MM.1S (cell line): ENCODE data around the gene KCTD5.
"Not testable (repeated sequence)": the region's sequence is repeated elsewhere in the genome, so short reads cannot be mapped to it uniquely, and the experiment has no call there.

Experiments
- DNase-seq: peaks from one replicate; pipeline ENCODE4 v3.0.0-alpha.2; 2015
- H2AFZ ChIP-seq: fragments of 300-600 bp; sonication (generic); 2 replicates; pipeline ENCODE4 v1.6.0; 2016; ENCODE audit warnings: antibody characterized with exemption, low read length
- H3F3A ChIP-seq: fragments of 300-600 bp; sonication (generic); 2 replicates; pipeline ENCODE4 v1.6.1; 2016; ENCODE audit warnings: mild to moderate bottlenecking, antibody characterized with exemption, low read length, moderate library complexity, mixed read lengths; ENCODE audit not compliant: insufficient read depth
- H3K27ac ChIP-seq: fragments of 300-600 bp; sonication (generic); 2 replicates; pipeline ENCODE4 v1.5.1; 2016; ENCODE audit warnings: mild to moderate bottlenecking, low read length
- H3K27me3 ChIP-seq: fragments of 300-600 bp; sonication (generic); replicated peaks from 2 replicates; pipeline ENCODE4 v1.6.0; 2016; ENCODE audit warnings: low read length; ENCODE audit not compliant: insufficient read depth
- H3K36me3 ChIP-seq: fragments of 300-600 bp; sonication (generic); replicated peaks from 2 replicates; pipeline ENCODE4 v1.6.1; 2016; ENCODE audit warnings: mild to moderate bottlenecking, low read length, mixed read lengths; ENCODE audit not compliant: insufficient read depth
- H3K4me1 ChIP-seq: fragments of 300-600 bp; sonication (generic); 2 replicates; pipeline ENCODE4 v1.6.1; 2016; ENCODE audit warnings: low read length, mixed read lengths
- H3K4me2 ChIP-seq: fragments of 300-600 bp; sonication (generic); 2 replicates; pipeline ENCODE4 v1.6.0; 2016; ENCODE audit warnings: low read depth, low read length
- H3K4me3 ChIP-seq: fragments of 300-600 bp; sonication (generic); 2 replicates; pipeline ENCODE4 v1.5.1; 2016; ENCODE audit warnings: low read length, mixed read lengths
- H3K79me2 ChIP-seq: fragments of 300-600 bp; sonication (generic); 2 replicates; pipeline ENCODE4 v1.6.1; 2016; ENCODE audit warnings: mixed run types, low read length, mixed read lengths
- H3K9ac ChIP-seq: fragments of 300-600 bp; sonication (generic); 2 replicates; pipeline ENCODE4 v1.6.1; 2016; ENCODE audit warnings: low read length, mixed read lengths
- H3K9me2 ChIP-seq: fragments of 300-600 bp; sonication (generic); replicated peaks from 2 replicates; pipeline ENCODE4 v1.6.1; 2016; ENCODE audit warnings: mild to moderate bottlenecking, low read length, mixed read lengths; ENCODE audit not compliant: insufficient read depth
- H3K9me3 ChIP-seq: fragments of 300-600 bp; sonication (generic); replicated peaks from 2 replicates; pipeline ENCODE4 v1.6.1; 2016; ENCODE audit warnings: mild to moderate bottlenecking, low read length, mixed read lengths; ENCODE audit not compliant: insufficient read depth
- H4K20me1 ChIP-seq: fragments of 300-600 bp; sonication (generic); 2 replicates; pipeline ENCODE4 v1.6.1; 2016; ENCODE audit warnings: mild to moderate bottlenecking, low read length, moderate library complexity, mixed read lengths; ENCODE audit not compliant: insufficient read depth
- EZH2 ChIP-seq: fragments of 300-600 bp; sonication (generic); optimal IDR thresholded peaks from 2 replicates; pipeline ENCODE3; 2017; ENCODE audit warnings: low read depth, mild to moderate bottlenecking, antibody characterized with exemption, low read length, mixed read lengths
- EZH2phosphoT487 ChIP-seq: fragments of 300-600 bp; sonication (generic); IDR thresholded peaks from 2 replicates; pipeline ENCODE4 v1.6.1; 2018; ENCODE audit warnings: antibody characterized with exemption, low read length
- TF ChIP-seq, protein P1 (sequence below): fragments of 300-600 bp; sonication (generic); IDR thresholded peaks from 2 replicates; pipeline ENCODE4 v1.5.1; 2016; ENCODE audit warnings: antibody characterized with exemption, low read length, mixed read lengths

Gene KCTD5

GRCh38 chr16:2653915-2654314 lies 28.4 kb upstream of the KCTD5 start:
- H2AFZ ChIP-seq, H3K4me3 ChIP-seq, H3F3A ChIP-seq, DNase-seq, H3K27ac ChIP-seq, H3K27me3 ChIP-seq, H3K9me3 ChIP-seq, H3K4me2 ChIP-seq, H3K9ac ChIP-seq, H4K20me1 ChIP-seq, H3K4me1 ChIP-seq, H3K36me3 ChIP-seq, H3K79me2 ChIP-seq, H3K9me2 ChIP-seq: not testable (repeated sequence)

DNA sequence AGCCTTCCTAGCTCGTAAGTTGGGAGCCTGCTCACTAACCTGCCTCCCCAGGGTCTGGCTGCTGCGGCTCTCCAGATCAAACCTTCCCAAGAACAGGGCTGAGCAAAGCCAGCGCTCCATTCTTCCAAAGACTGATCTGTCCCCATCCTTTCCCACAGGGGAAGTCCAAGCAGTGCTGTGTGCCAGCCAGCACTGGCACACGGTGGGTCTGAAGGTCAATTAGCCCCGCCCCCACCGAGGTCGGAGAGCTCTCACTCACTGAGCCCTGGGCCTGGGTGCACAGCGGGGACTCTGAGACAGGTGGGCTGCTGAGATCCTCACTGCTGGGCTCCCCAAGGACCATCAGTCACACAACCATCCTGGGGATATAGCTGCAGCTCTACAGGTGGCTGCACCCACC lies 27.4 kb upstream of the KCTD5 start:
- not testable (repeated sequence) for H3K79me2 ChIP-seq, H4K20me1 ChIP-seq, H2AFZ ChIP-seq, H3K36me3 ChIP-seq, H3K4me1 ChIP-seq, H3K9me3 ChIP-seq, H3K9ac ChIP-seq, H3K27ac ChIP-seq, H3K9me2 ChIP-seq, H3K4me2 ChIP-seq, H3K27me3 ChIP-seq, DNase-seq, H3F3A ChIP-seq, H3K4me3 ChIP-seq

GRCh38 chr16:2656985-2657384 lies 25.3 kb upstream of the KCTD5 start:
- no peaks in the 10 kb centered on the region for H3K9me3 ChIP-seq
- H3K4me3 ChIP-seq = no peak overlapping the region
- no peaks in the 10 kb centered on the region for H3K36me3 ChIP-seq
- H4K20me1 ChIP-seq = no peaks in the 10 kb centered on the region
- H3K9ac ChIP-seq = no peak overlapping the region
- H3K9me2 ChIP-seq = no peaks in the 10 kb centered on the region
- no peak overlapping the region for H3K4me2 ChIP-seq
- no peak overlapping the region for H3K27ac ChIP-seq
- no peak overlapping the region for H2AFZ ChIP-seq
- no peaks in the 10 kb centered on the region for H3F3A ChIP-seq
- no peaks in the 10 kb centered on the region for H3K79me2 ChIP-seq
- no peak for DNase-seq
- TF ChIP-seq, protein P1, sequence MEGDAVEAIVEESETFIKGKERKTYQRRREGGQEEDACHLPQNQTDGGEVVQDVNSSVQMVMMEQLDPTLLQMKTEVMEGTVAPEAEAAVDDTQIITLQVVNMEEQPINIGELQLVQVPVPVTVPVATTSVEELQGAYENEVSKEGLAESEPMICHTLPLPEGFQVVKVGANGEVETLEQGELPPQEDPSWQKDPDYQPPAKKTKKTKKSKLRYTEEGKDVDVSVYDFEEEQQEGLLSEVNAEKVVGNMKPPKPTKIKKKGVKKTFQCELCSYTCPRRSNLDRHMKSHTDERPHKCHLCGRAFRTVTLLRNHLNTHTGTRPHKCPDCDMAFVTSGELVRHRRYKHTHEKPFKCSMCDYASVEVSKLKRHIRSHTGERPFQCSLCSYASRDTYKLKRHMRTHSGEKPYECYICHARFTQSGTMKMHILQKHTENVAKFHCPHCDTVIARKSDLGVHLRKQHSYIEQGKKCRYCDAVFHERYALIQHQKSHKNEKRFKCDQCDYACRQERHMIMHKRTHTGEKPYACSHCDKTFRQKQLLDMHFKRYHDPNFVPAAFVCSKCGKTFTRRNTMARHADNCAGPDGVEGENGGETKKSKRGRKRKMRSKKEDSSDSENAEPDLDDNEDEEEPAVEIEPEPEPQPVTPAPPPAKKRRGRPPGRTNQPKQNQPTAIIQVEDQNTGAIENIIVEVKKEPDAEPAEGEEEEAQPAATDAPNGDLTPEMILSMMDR = no peak
- no peak for TF ChIP-seq EZH2
- TF ChIP-seq EZH2phosphoT487 = no peak
- no peaks in the 10 kb centered on the region for H3K27me3 ChIP-seq
- H3K4me1 ChIP-seq = no peaks in the 10 kb centered on the region

- not testable (repeated sequence) for H3K9me2 ChIP-seq, H3K4me3 ChIP-seq, H4K20me1 ChIP-seq, H3K9me3 ChIP-seq, H2AFZ ChIP-seq, H3K79me2 ChIP-seq, H3K27me3 ChIP-seq, DNase-seq, H3K9ac ChIP-seq, H3K4me1 ChIP-seq, H3F3A ChIP-seq, H3K36me3 ChIP-seq, H3K4me2 ChIP-seq, H3K27ac ChIP-seq
Measured at GRCh38 chr16:2657803-2658202, 24.5 kb upstream of the KCTD5 start.

GRCh38 chr16:2659560-2659959 lies 22.8 kb upstream of the KCTD5 start:
- not testable (repeated sequence) for DNase-seq, H3K9ac ChIP-seq, H3K79me2 ChIP-seq, H4K20me1 ChIP-seq, H3K27ac ChIP-seq, H2AFZ ChIP-seq, H3K9me3 ChIP-seq, H3K4me1 ChIP-seq, H3K9me2 ChIP-seq, H3K36me3 ChIP-seq, H3K4me2 ChIP-seq, H3K4me3 ChIP-seq, H3K27me3 ChIP-seq, H3F3A ChIP-seq

DNA sequence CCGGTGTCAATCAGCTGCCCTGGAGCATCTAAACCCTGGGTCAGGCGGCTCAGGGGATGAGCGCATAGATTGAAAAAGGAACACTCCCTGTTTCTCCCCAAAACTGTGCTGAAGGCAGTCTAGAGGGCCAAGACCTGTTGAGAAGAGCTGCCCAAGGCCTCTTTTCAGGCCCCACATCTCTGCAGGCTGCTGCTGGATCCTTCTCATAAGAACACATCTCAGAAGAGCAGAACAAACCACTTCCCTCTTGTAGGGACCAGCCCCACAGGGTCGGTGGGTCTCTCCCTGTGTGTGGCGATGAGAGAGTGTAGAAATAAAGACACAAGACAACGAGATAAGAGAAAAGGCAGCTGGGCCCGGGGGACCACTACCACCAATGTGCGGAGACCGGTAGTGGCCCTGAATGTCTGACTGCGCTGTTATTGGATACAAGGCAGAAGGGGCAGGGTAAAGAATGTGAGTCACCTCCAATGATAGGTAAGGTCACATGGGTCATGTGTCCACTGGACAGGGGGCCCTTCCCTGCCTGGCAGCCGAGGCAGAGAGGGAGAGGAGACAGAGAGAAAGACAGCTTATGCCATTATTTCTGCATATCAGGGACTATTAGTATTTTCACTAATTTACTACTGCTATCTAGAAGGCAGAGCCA lies 22.2 kb upstream of the KCTD5 start:
- not testable (repeated sequence) for H3K27me3 ChIP-seq, H3K9me3 ChIP-seq, H3K9me2 ChIP-seq, H4K20me1 ChIP-seq, H3K36me3 ChIP-seq, H2AFZ ChIP-seq, DNase-seq, H3K79me2 ChIP-seq, H3K4me2 ChIP-seq, H3K4me1 ChIP-seq, H3K27ac ChIP-seq, H3K9ac ChIP-seq, H3F3A ChIP-seq, H3K4me3 ChIP-seq
